ENCODE results near the gene FAT1.

Gene FAT1

DNA sequence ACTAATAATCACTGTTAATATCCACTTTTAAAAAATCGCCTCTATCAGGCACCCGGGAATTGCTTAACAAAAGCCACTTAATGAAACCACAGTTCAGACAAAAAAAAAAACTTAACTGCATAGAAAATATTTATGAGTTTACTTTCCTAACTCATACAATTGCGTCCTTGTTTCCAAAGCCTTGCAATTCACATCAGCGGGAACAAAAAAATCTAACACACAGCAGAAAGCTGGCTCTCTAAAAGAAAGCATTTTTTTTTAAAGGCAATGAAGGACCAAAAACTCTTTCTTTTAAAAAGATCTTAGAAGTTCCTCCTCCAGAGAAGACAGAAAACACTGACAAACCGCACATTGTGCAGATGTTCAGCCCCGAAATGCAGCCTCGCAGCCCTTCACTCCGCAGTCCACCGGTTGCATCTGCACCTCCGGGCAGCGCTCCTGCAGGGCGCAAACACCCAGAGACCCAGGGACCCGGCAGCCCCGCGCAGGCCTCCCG lies 812 bp downstream of the FAT1 start:
- no peak for DNase-seq (ENCODE audit: low read depth, low spot score)
- peak overlapping the region; percentile 95 for H3K9ac ChIP-seq (ENCODE audit: insufficient read length, low read depth)

DNA sequence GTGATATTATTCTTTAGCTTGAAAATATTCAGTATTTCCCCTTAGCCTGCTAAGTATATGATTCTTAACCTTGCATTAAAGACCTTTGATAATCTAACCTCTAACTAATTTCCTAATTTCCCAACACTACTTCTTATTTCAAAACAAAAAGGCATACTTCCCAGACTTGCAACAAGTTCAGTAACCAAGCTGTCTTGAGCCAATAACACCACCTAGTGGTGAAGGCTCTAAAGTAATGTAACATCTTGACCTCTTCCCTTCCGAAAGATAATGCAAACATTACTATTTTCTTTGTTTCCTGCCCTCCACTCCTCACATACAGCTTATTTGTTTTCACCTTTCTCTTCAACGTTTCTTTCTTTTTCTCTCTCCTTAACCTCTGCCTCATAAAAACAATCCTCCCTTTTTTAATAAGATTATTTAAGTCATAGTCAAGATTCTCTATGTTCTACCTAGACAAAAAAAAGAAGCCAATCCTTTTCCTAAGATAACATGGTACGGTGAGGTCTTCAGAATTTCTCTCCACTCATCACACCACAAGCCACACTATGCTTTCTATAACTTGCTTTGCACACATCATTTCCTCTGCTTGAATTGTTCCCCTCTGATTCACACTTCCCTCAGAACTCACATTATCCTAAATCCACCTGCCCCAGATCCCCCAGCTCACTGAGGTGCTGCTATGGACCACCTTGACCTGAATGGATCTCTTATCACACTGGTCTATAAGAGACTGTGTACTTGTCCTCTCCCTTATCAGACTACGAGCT lies 3.5 kb downstream of the FAT1 start:
- no peaks in the 10 kb centered on the region for H3K27me3 ChIP-seq (ENCODE audit: insufficient read depth, insufficient read length)
- H3K4me3 ChIP-seq (ENCODE audit: insufficient read length, low read depth): no peak overlapping the region
- peaks cover 5% of the 10 kb centered on the region for H3K36me3 ChIP-seq (ENCODE audit: insufficient read depth, insufficient read length, low read length)
- no peak overlapping the region for H3K9ac ChIP-seq (ENCODE audit: insufficient read length, low read depth)
- no peak for DNase-seq (ENCODE audit: low read depth, low spot score)
- H3K9me3 ChIP-seq (ENCODE audit: insufficient read depth, low read length): peaks cover 30% of the 10 kb centered on the region
- H3K4me1 ChIP-seq (ENCODE audit: insufficient read depth, insufficient read length): no peaks in the 10 kb centered on the region
- TF ChIP-seq ZNF274 (IDR thresholded peaks at IDR 0.05; ENCODE audit: low read depth, low read length) (no peak), SUZ12 (IDR thresholded peaks at IDR 0.05; ENCODE audit: extremely low read depth, insufficient read depth, insufficient read length) (no peak), YY1 (IDR thresholded peaks at IDR 0.05; ENCODE audit: insufficient read depth, insufficient read length) (no peak)

More for the DNA sequence above, 812 bp downstream of the FAT1 start:
- Histone ChIP-seq H3K4me1 (ENCODE audit: insufficient read depth, insufficient read length) (no peaks in the 10 kb centered on the region), H3K27me3 (ENCODE audit: insufficient read depth, insufficient read length) (no peaks in the 10 kb centered on the region), H3K4me3 (ENCODE audit: insufficient read length, low read depth) (peak overlapping the region; percentile 67), H3K9me3 (ENCODE audit: insufficient read depth, low read length) (peaks cover 30% of the 10 kb centered on the region), H3K36me3 (ENCODE audit: insufficient read depth, insufficient read length, low read length) (peaks cover 5% of the 10 kb centered on the region)
- TF ChIP-seq ZNF274 (IDR thresholded peaks at IDR 0.05; ENCODE audit: low read depth, low read length) (no peak), YY1 (IDR thresholded peaks at IDR 0.05; ENCODE audit: insufficient read depth, insufficient read length) (no peak), SUZ12 (IDR thresholded peaks at IDR 0.05; ENCODE audit: extremely low read depth, insufficient read depth, insufficient read length) (no peak)

DNA sequence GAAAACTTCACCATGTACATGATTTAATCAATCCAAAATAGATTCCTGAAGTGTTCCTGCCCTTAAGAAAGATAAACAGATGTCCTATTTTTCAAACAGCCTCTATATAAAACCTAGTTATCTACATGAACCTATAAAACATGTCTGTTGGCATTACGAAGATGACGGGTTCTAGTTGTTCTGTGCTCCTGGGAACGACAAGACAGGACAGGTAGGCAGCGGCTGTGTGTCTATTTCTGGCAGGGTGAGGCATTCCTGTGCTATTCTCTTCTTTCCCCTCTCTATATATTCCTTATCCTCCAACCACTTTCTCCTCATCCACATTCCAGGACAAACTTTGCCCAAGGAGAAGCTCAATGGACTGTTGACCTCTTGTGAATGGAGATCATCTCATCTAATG lies 6.1 kb downstream of the FAT1 start:
- TF ChIP-seq SUZ12 (IDR thresholded peaks at IDR 0.05; ENCODE audit: extremely low read depth, insufficient read depth, insufficient read length) (no peak), ZNF274 (IDR thresholded peaks at IDR 0.05; ENCODE audit: low read depth, low read length) (no peak), YY1 (IDR thresholded peaks at IDR 0.05; ENCODE audit: insufficient read depth, insufficient read length) (no peak)
- Histone ChIP-seq H3K27me3 (ENCODE audit: insufficient read depth, insufficient read length) (no peaks in the 10 kb centered on the region), H3K9ac (ENCODE audit: insufficient read length, low read depth) (no peak overlapping the region), H3K36me3 (ENCODE audit: insufficient read depth, insufficient read length, low read length) (peaks cover 5% of the 10 kb centered on the region), H3K9me3 (ENCODE audit: insufficient read depth, low read length) (peaks cover 30% of the 10 kb centered on the region), H3K4me3 (ENCODE audit: insufficient read length, low read depth) (no peak overlapping the region), H3K4me1 (ENCODE audit: insufficient read depth, insufficient read length) (no peaks in the 10 kb centered on the region)
- no peak for DNase-seq (ENCODE audit: low read depth, low spot score)

DNA sequence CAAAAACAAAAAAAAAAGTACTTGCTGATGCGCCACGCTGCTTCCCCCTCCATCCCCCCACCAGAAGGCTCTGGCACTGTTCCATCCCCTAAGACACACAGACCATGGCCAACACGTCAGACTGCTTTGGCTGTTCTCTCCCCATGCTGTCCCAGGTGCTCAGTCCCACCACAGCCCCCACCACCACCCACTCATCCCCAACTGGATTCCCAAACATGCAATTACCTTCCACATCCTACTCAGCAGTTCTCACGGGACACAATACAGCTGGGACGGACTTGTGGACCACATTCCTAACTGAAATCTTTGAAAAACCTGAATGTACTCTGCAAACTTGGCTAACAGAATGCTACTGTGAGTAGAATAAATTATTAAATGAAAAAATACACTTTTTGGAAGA lies 8.6 kb downstream of the FAT1 start:
- no peak for TF ChIP-seq SUZ12 (IDR thresholded peaks at IDR 0.05; ENCODE audit: extremely low read depth, insufficient read depth, insufficient read length)
- Histone ChIP-seq H3K4me3 (ENCODE audit: insufficient read length, low read depth) (no peak overlapping the region), H3K36me3 (ENCODE audit: insufficient read depth, insufficient read length, low read length) (no peaks in the 10 kb centered on the region), H3K9me3 (ENCODE audit: insufficient read depth, low read length) (peaks cover 15% of the 10 kb centered on the region), H3K4me1 (ENCODE audit: insufficient read depth, insufficient read length) (no peaks in the 10 kb centered on the region), H3K27me3 (ENCODE audit: insufficient read depth, insufficient read length) (no peaks in the 10 kb centered on the region), H3K9ac (ENCODE audit: insufficient read length, low read depth) (no peak overlapping the region)
- no peak for DNase-seq (ENCODE audit: low read depth, low spot score)

DNA sequence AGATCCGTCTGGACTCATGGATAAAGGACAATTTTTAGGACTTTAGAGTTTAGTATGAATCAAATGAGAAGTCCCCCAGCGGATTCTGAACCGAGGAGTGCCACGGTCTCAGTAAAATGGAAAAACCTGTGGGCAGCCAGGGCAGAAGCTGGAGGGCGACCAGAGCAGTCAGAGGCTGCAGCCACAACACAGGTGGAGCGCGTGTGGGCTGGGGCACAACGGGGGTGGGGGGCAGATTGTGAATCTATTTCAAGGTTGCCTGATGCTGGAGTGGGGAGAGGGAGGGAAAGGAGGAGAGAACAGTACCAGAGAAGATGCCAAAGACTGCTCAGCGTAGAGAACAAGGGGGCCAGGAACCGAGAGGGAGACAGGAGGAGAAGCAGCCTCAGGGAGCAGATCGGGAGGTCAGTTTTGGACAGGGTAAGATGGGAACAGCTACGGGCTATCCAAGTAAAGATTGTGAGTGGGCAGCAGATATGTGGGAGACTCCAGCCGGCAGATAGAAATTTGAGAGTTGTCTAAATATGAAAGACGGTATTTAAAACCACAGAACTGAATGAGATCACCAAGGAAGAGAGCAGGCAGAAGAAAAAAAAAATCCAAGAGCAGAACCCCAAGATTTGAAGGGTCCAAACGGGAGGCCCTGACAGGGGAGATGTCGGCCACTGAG lies 9.5 kb downstream of the FAT1 start:
- Histone ChIP-seq H3K9ac (ENCODE audit: insufficient read length, low read depth) (no peak overlapping the region), H3K4me3 (ENCODE audit: insufficient read length, low read depth) (no peak overlapping the region), H3K4me1 (ENCODE audit: insufficient read depth, insufficient read length) (no peaks in the 10 kb centered on the region), H3K9me3 (ENCODE audit: insufficient read depth, low read length) (peaks cover 6% of the 10 kb centered on the region), H3K27me3 (ENCODE audit: insufficient read depth, insufficient read length) (no peaks in the 10 kb centered on the region), H3K36me3 (ENCODE audit: insufficient read depth, insufficient read length, low read length) (peaks cover 6% of the 10 kb centered on the region)
- DNase-seq (ENCODE audit: low read depth, low spot score): no peak
- TF ChIP-seq YY1 (IDR thresholded peaks at IDR 0.05; ENCODE audit: insufficient read depth, insufficient read length): no peak

DNA sequence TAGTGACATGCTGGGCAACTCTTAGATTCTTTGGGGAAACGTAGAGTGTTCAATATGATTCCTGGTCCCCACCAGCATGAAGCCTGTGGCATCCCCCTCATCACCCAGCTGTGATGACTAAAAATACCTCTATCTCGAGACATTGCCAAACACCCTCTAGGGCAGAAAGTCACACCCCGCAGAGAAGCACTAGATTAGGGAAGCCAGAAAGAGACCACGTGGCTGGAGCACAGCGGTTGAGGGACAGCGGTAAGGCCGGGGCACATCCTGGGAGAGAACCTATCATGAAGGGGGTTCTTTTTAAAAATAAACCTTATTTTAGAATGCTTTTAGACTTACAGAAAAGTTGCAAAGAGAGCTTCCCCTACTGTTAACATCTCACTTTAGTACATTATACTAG lies 11.0 kb downstream of the FAT1 start:
- Histone ChIP-seq H3K4me3 (ENCODE audit: insufficient read length, low read depth) (no peak overlapping the region), H3K4me1 (ENCODE audit: insufficient read depth, insufficient read length) (no peaks in the 10 kb centered on the region), H3K9ac (ENCODE audit: insufficient read length, low read depth) (no peak overlapping the region), H3K27me3 (ENCODE audit: insufficient read depth, insufficient read length) (no peaks in the 10 kb centered on the region), H3K36me3 (ENCODE audit: insufficient read depth, insufficient read length, low read length) (peaks cover 20% of the 10 kb centered on the region), H3K9me3 (ENCODE audit: insufficient read depth, low read length) (no peaks in the 10 kb centered on the region; the same call in 1 of the 2 replicates)
- no peak for TF ChIP-seq SUZ12 (IDR thresholded peaks at IDR 0.05; ENCODE audit: extremely low read depth, insufficient read depth, insufficient read length)
- no peak for TF ChIP-seq ZNF274 (IDR thresholded peaks at IDR 0.05; ENCODE audit: low read depth, low read length)
- no peak for TF ChIP-seq YY1 (IDR thresholded peaks at IDR 0.05; ENCODE audit: insufficient read depth, insufficient read length)
- DNase-seq (ENCODE audit: low read depth, low spot score): no peak

DNA sequence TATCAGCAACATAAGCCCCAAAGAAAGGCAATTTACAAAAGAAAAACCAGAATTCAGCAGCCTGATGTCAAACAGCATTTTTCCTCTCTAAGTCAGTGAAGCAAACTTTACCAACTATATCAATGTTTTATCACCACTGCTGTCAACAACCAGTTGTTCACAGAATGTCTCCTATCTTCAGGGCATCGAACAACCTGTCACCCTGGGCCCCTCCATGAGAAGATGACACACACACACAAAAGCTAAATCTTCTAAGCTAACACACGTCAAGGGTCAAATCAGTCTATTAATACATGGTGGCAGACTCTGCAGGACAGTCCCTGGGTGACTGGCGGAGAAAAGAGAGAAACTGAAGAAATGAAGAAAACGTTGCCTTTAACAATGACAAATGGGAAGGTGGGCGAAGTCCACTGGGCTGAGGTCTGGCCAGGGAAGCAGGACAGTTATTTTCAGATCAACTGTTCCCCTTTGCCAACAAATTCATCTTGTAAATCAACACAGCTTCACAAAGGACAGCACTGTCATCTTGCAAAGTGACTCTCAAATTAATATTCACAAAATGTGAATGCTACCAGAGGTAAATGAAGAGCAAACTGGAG lies 13.0 kb downstream of the FAT1 start:
- Histone ChIP-seq H3K9me3 (ENCODE audit: insufficient read depth, low read length) (no peaks in the 10 kb centered on the region), H3K4me3 (ENCODE audit: insufficient read length, low read depth) (no peak overlapping the region), H3K4me1 (ENCODE audit: insufficient read depth, insufficient read length) (no peaks in the 10 kb centered on the region), H3K9ac (ENCODE audit: insufficient read length, low read depth) (no peak overlapping the region), H3K27me3 (ENCODE audit: insufficient read depth, insufficient read length) (no peaks in the 10 kb centered on the region), H3K36me3 (ENCODE audit: insufficient read depth, insufficient read length, low read length) (peaks cover 40% of the 10 kb centered on the region)
- no peak for DNase-seq (ENCODE audit: low read depth, low spot score)
- no peak for TF ChIP-seq SUZ12 (IDR thresholded peaks at IDR 0.05; ENCODE audit: extremely low read depth, insufficient read depth, insufficient read length)
- no peak for TF ChIP-seq YY1 (IDR thresholded peaks at IDR 0.05; ENCODE audit: insufficient read depth, insufficient read length)
- TF ChIP-seq ZNF274 (IDR thresholded peaks at IDR 0.05; ENCODE audit: low read depth, low read length): no peak

Data from NT2/D1 (cell line).